GM10266 (cell line): ENCODE results near the gene OGFOD2.

ENCODE experiments used
- DNase-seq: peaks from one replicate; pipeline ENCODE4 v3.0.0; 2012; ENCODE audit errors: extremely low spot score
- TF ChIP-seq, protein P1 (sequence below): IDR thresholded peaks from 2 replicates; pipeline ENCODE4 v1.5.1; 2012; ENCODE audit warnings: mild to moderate bottlenecking, low read depth; ENCODE audit not compliant: control insufficient read depth, insufficient read depth; ENCODE audit errors: missing control alignments

The OGFOD2 gene

GRCh38 chr12:123000578-123000977 is 25.5 kb downstream of the OGFOD2 start:
- no peak for DNase-seq
- TF ChIP-seq, protein P1, sequence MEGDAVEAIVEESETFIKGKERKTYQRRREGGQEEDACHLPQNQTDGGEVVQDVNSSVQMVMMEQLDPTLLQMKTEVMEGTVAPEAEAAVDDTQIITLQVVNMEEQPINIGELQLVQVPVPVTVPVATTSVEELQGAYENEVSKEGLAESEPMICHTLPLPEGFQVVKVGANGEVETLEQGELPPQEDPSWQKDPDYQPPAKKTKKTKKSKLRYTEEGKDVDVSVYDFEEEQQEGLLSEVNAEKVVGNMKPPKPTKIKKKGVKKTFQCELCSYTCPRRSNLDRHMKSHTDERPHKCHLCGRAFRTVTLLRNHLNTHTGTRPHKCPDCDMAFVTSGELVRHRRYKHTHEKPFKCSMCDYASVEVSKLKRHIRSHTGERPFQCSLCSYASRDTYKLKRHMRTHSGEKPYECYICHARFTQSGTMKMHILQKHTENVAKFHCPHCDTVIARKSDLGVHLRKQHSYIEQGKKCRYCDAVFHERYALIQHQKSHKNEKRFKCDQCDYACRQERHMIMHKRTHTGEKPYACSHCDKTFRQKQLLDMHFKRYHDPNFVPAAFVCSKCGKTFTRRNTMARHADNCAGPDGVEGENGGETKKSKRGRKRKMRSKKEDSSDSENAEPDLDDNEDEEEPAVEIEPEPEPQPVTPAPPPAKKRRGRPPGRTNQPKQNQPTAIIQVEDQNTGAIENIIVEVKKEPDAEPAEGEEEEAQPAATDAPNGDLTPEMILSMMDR, result no peak

GRCh38 chr12:123001464-123001863 is 26.4 kb downstream of the OGFOD2 start:
- DNase-seq, result no peak
- TF ChIP-seq, protein P1, result no peak

DNA sequence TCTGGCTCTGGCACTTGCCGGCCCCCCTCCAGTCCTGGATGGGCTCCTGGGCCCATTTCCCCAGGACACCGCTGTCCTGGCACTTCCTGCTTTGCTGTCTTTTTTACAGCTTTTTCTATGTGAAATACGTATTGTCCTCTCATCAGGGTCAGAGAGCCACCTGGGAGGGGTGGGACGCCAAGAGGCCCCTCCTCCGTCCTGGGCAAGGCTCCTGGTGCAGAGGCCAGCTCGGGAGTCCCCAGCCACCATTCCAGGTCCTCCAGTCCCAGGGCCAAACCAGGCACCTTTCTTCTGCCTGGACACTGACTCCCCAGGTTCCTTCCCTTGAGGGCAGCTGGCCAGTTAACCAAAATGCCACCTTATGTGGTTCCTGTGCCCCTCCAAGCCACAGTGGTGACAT is 28.2 kb downstream of the OGFOD2 start:
- TF ChIP-seq, protein P1, result no peak
- no peak for DNase-seq

GRCh38 chr12:123004287-123004686 is 29.2 kb downstream of the OGFOD2 start:
- no peak for DNase-seq
- TF ChIP-seq, protein P1, result no peak

- DNase-seq, result no peak
- TF ChIP-seq, protein P1, result no peak
These were observed 30.1 kb downstream of the OGFOD2 start for GRCh38 chr12:123005081-123005626.

DNA sequence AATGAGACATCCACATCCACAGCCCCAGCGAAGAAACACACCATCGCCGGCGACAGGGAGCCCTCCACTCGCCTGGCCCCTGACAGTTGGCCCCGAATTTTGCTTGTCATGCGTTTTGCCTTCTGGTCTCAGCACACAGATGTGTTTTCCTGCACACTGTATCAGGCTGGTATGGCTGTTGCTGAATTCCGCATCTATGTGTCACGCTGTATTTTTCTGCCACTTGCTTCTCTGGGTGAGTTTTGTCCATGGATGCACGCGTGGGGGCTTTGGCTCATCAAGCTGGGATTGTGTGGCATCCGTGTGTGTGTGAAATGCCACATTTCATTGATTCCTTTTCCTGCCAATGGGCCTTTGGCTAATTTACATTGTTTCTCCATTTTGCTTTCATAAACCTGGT is 31.9 kb downstream of the OGFOD2 start:
- TF ChIP-seq, protein P1, result no peak
- no peak for DNase-seq

- no peak for DNase-seq
These were observed 35.1 kb downstream of the OGFOD2 start for GRCh38 chr12:123010110-123010509.

More at GRCh38 chr12:123010110-123010509, 35.1 kb downstream of the OGFOD2 start:
- TF ChIP-seq, protein P1, result no peak
